PC-9 (cell line): ENCODE data around the gene PIK3R5.

Experiments
- EZH2 ChIP-seq: fragments of 200-600 bp; sonication (generic); IDR thresholded peaks from 2 replicates; pipeline ENCODE4 v1.8.0; 2017; ENCODE audit warnings: antibody characterized with exemption, low read depth
- TF ChIP-seq, protein P1 (sequence below): fragments of 200-600 bp; sonication (generic); conservative IDR thresholded peaks from 2 replicates; pipeline ENCODE4 v1.6.1; 2017; ENCODE audit warnings: mixed run types, antibody characterized with exemption, mild to moderate bottlenecking, moderate library complexity

DNA sequence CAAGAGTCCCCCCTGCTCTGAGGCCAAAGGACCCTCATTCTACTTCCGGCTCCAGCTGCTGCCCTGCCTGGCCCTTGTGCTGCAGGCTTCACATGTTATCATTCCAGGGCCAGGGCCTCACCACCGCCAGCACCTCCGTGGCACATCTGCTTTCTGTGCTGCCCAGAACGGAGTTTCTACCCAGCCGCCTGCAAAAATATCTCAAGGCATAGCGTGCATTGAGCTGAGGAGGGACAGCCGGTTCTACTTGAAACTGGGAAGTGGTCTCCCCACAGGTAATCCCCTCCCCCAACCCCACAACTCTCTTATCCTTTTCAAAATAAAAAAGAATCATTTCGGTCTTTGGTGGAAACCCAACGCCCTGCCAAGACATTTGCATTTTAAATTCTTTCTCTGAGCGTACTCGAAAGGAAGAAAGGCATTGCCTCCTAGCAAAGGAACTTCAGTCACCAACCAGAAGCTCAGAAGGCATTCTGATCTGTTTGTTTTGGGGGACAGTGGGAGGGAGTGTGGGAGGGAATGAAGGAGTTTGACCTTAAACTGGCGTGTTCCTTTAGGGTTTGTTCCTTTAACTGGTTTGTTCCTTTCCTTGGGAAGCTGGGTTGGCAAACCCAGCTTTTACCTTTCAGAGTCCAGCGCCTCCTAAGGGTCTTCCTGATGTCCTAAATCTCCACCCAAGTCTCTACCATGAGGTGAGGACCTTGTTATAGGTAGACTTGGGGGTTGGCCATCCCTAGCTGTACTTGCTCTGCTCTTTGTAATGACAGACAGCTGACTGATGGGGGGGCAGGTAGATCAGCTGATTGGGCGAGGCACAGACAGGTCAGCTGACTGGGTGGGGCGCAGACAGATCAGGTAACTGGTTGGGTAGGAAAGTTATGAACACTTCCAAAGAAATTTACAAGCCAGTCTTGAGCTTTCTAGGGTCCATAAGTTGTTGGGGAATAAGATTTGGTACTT is 64.6 kb downstream of the PIK3R5 start:
- TF ChIP-seq, protein P1, sequence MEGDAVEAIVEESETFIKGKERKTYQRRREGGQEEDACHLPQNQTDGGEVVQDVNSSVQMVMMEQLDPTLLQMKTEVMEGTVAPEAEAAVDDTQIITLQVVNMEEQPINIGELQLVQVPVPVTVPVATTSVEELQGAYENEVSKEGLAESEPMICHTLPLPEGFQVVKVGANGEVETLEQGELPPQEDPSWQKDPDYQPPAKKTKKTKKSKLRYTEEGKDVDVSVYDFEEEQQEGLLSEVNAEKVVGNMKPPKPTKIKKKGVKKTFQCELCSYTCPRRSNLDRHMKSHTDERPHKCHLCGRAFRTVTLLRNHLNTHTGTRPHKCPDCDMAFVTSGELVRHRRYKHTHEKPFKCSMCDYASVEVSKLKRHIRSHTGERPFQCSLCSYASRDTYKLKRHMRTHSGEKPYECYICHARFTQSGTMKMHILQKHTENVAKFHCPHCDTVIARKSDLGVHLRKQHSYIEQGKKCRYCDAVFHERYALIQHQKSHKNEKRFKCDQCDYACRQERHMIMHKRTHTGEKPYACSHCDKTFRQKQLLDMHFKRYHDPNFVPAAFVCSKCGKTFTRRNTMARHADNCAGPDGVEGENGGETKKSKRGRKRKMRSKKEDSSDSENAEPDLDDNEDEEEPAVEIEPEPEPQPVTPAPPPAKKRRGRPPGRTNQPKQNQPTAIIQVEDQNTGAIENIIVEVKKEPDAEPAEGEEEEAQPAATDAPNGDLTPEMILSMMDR: no peak
- no peak for TF ChIP-seq EZH2
